Adipocyte (in vitro differentiated cells): ENCODE results near the gene RIC8A.

ENCODE experiments used
- DNase-seq: peaks from one replicate; pipeline ENCODE4 v3.0.0-alpha.2; 2015; ENCODE audit warnings: low read depth
- H3K27me3 ChIP-seq: replicated peaks from 2 replicates; pipeline ENCODE4 v1.7.0; 2013; ENCODE audit warnings: mild to moderate bottlenecking, low read length, moderate library complexity; ENCODE audit not compliant: control insufficient read depth, insufficient read depth
- H3K36me3 ChIP-seq: 2 replicates; pipeline ENCODE4 v1.7.0; 2013; ENCODE audit warnings: low read length, mild to moderate bottlenecking, moderate library complexity; ENCODE audit not compliant: control insufficient read depth, insufficient read depth, severe bottlenecking
- H3K4me1 ChIP-seq: 2 replicates; pipeline ENCODE4 v1.7.0; 2013; ENCODE audit warnings: mild to moderate bottlenecking, low read length, moderate library complexity; ENCODE audit not compliant: control insufficient read depth, insufficient read depth
- H3K4me3 ChIP-seq: 2 replicates; pipeline ENCODE4 v1.7.0; 2013; ENCODE audit warnings: mild to moderate bottlenecking, low read length, moderate library complexity
- H3K9ac ChIP-seq: 2 replicates; pipeline ENCODE4 v1.7.0; 2013; ENCODE audit warnings: mild to moderate bottlenecking, low read length, moderate library complexity
- H3K9me3 ChIP-seq: 2 replicates; pipeline ENCODE4 v1.7.0; 2013; ENCODE audit warnings: mild to moderate bottlenecking, low read length, moderate library complexity; ENCODE audit not compliant: control insufficient read depth

The RIC8A gene

GRCh38 chr11:253886-254270 lies 46.4 kb downstream of the RIC8A start:
- Histone ChIP-seq H3K9ac (no peak overlapping the region), H3K27me3 (peaks cover 12% of the 10 kb centered on the region), H3K4me1 (peaks cover 5% of the 10 kb centered on the region), H3K9me3 (no peaks in the 10 kb centered on the region), H3K4me3 (no peak overlapping the region), H3K36me3 (peaks cover 45% of the 10 kb centered on the region)
- DNase-seq: no peak

- Histone ChIP-seq H3K27me3 (peaks cover 24% of the 10 kb centered on the region), H3K36me3 (peaks cover 34% of the 10 kb centered on the region), H3K4me3 (no peak overlapping the region), H3K9ac (no peak overlapping the region), H3K9me3 (no peaks in the 10 kb centered on the region), H3K4me1 (peaks cover 5% of the 10 kb centered on the region)
- peak; percentile 83 for DNase-seq
Observed at GRCh38 chr11:255176-255575, 47.7 kb downstream of the RIC8A start.

DNA sequence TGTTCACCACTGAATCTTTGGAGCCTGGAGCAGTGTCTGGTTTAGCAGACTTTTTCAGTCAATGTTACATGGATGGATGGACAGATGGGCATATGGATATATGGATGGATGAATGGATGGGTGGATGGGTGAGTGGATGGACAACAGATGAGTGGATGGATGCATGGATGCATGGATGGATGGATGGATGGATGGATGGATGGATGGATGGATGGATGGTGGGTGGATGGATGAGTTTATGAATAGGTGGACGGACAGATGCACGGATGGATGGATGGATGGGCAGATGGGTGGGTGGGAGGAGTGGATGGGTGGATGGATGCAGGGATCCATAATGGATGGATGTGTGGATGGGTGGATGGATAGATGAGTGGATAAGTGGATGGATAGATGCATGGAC lies 48.3 kb downstream of the RIC8A start:
- peaks cover 5% of the 10 kb centered on the region for H3K4me1 ChIP-seq
- no peak overlapping the region for H3K9ac ChIP-seq
- peaks cover 28% of the 10 kb centered on the region for H3K27me3 ChIP-seq
- no peak for DNase-seq
- H3K36me3 ChIP-seq: peaks cover 28% of the 10 kb centered on the region
- no peaks in the 10 kb centered on the region for H3K9me3 ChIP-seq
- H3K4me3 ChIP-seq: no peak overlapping the region

DNA sequence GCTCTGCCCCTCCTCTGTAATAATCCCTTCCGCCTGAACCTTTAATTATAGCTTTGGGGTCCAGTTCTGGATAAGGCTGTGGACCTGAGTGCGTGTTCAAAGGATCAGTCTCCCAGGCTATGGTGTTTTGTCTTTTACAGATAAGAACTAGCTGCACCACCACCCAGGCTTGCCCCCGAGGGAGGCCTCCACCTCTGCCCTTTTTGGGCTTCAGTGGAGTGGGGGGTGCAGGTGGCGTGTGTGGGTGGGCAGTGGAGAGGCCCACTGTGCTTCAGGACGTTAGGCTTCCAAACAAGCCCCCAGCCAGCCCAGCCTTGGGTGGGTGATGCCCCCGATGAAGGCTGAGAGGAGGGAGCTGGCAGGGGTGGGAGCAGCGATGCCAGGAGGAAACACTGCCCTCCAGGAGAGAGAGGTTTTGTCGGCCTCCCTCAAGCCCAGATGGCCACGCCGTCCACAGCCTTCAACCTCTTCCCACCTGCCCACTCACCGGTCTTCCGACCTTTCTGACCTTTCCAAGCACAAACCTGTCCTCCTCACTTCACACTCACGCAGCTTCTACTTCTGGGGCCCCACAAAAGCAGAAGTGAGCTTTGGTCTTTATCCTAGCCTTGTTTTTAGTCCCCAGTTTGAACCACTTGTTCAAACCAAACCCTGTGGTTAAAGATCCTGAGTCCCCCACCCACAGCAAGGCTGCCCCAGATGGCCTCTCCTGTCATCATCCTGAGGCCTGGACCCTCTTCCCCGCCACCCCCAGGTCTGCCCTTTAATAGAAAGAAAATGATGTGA lies 49.6 kb downstream of the RIC8A start:
- no peak overlapping the region for H3K4me3 ChIP-seq
- peaks cover 5% of the 10 kb centered on the region for H3K4me1 ChIP-seq
- H3K9ac ChIP-seq: no peak overlapping the region
- H3K36me3 ChIP-seq: peaks cover 15% of the 10 kb centered on the region
- DNase-seq: no peak
- no peaks in the 10 kb centered on the region for H3K9me3 ChIP-seq
- peaks cover 28% of the 10 kb centered on the region for H3K27me3 ChIP-seq

DNA sequence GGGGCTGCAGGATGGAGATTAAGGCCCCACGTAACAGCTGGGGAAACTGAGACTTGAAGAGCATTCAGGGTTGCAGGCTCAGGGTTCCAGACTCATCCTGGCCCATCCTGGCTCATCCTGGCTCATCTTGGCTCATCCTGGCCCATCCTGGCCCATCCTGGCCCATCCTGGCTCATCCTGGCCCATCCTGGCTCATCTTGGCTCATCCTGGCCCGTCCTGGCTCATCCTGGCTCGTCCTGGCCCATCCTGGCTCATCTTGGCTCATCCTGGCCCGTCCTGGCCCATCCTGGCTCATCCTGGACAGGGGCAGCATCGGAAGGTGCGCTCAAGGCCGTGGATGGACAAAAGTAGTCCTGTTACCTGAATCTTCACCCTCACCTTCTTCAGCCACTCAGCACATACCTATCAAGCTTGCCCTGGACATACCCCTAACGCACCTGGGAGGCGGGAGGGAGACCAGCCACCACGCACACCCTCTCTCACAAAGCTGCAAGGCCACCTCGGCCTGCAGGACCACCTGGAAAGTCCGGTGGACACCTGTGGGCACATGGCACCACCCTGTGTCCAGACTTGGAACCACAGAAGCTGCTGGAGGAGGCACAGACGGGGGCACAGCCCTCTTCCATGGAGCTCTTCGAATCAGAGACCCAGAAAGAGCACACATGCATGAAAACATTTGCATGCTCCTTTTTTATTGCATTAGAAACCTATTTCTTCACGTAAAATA lies 50.4 kb downstream of the RIC8A start:
- H3K9me3 ChIP-seq: no peaks in the 10 kb centered on the region
- DNase-seq: no peak

DNA sequence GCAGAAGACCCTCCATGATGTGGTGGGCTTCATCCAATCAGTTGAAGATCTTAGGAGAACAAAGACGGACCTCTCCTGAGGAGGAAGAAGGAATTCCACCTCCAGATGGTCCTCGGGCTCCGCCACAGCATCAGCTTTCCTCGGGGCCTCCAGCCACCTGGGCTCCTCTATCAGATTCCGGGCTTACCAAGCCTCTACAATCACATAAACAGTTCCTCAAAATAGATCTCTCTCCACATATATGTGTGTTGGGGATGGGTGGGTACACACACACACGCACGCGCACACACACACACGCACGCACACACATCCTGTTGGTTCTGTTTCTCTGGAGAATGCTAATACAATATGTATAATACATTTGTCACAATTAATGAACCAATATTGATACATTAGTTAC lies 51.9 kb downstream of the RIC8A start:
- Histone ChIP-seq H3K27me3 (peaks cover 28% of the 10 kb centered on the region), H3K4me3 (no peak overlapping the region)
- DNase-seq: no peak

More for the DNA sequence above, 50.4 kb downstream of the RIC8A start:
- Histone ChIP-seq H3K36me3 (peaks cover 7% of the 10 kb centered on the region), H3K4me3 (no peak overlapping the region), H3K4me1 (peaks cover 5% of the 10 kb centered on the region), H3K9ac (no peak overlapping the region), H3K27me3 (peaks cover 28% of the 10 kb centered on the region)

DNA sequence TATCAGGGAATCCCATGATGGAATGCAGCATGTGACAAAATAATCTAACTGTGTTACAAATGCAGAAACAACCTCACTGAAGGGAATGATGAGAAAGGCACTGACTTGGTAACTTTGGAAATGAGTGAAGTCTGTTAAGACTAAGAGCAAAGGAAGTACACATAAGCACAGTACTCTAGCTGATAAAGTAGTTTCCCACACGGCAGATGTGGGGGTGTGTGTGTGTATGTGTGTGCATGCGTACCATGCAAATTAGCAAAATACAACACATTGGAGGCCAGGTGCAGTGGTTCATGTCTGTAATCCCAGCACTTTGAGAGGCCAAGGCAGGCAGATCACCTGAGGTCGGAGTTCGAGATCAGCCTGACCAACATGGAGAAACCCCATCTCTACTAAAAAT lies 54.1 kb downstream of the RIC8A start:
- Histone ChIP-seq H3K9me3 (no peaks in the 10 kb centered on the region), H3K4me1 (no peaks in the 10 kb centered on the region), H3K9ac (no peak overlapping the region), H3K27me3 (peaks cover 28% of the 10 kb centered on the region), H3K4me3 (no peak overlapping the region), H3K36me3 (no peaks in the 10 kb centered on the region)
- DNase-seq: no peak

More for the DNA sequence above, 51.9 kb downstream of the RIC8A start:
- H3K36me3 ChIP-seq: no peaks in the 10 kb centered on the region
- no peak overlapping the region for H3K9ac ChIP-seq
- peaks cover 5% of the 10 kb centered on the region for H3K4me1 ChIP-seq
- no peaks in the 10 kb centered on the region for H3K9me3 ChIP-seq
